Neural cell (in vitro differentiated cells): Measurements from ENCODE around the gene DPM3. TPM values are rescaled to one million over a fixed set of nuclear protein-coding genes. Genes with fewer than 3 reads are reported as not detected.

Experiments
- H2AFZ ChIP-seq: fragments of 200-600, 300-800 bp; sonication (generic), shearing (Covaris generic); 2 replicates; pipeline ENCODE4 v1.6.0; 2014; ENCODE audit warnings: low read depth, mild to moderate bottlenecking, antibody characterized with exemption, low read length, moderate library complexity
- H3F3A ChIP-seq: fragments of 200-600 bp; shearing (Covaris generic); 2 replicates; pipeline ENCODE4 v1.6.1; 2016; ENCODE audit warnings: mild to moderate bottlenecking, moderate library complexity, mixed read lengths, antibody characterized with exemption, low read length; ENCODE audit not compliant: insufficient read depth, poor library complexity, severe bottlenecking
- H3K27ac ChIP-seq: fragments of 200-600, 300-800 bp; sonication (generic), shearing (Covaris generic); 2 replicates; pipeline ENCODE4 v1.5.1; 2014; ENCODE audit warnings: mild to moderate bottlenecking, low read length, moderate library complexity
- H3K27me3 ChIP-seq: fragments of 300-800, 200-600 bp; sonication (generic), shearing (Covaris generic); 2 replicates; pipeline ENCODE4 v1.6.0; 2014; ENCODE audit warnings: mild to moderate bottlenecking, low read depth, low read length, moderate library complexity; ENCODE audit not compliant: insufficient read depth
- H3K36me3 ChIP-seq: fragments of 300-800, 200-600 bp; sonication (generic), shearing (Covaris generic); 2 replicates; pipeline ENCODE4 v1.5.1; 2014; ENCODE audit warnings: mild to moderate bottlenecking, antibody characterized with exemption, low read length, moderate library complexity; ENCODE audit not compliant: insufficient read depth
- H3K4me2 ChIP-seq: fragments of 300-800, 200-600 bp; sonication (generic), shearing (Covaris generic); 2 replicates; pipeline ENCODE4 v1.6.0; 2014; ENCODE audit warnings: mild to moderate bottlenecking, low read length
- H3K4me3 ChIP-seq: fragments of 300-800, 200-600 bp; sonication (generic), shearing (Covaris generic); 2 replicates; pipeline ENCODE4 v1.5.1; 2014; ENCODE audit warnings: mild to moderate bottlenecking, low read length, moderate library complexity
- H3K79me2 ChIP-seq: fragments of 200-600 bp; shearing (Covaris generic); replicated peaks from 2 replicates; pipeline ENCODE4 v1.6.0; 2014; ENCODE audit warnings: mild to moderate bottlenecking, low read length, moderate library complexity; ENCODE audit not compliant: insufficient read depth
- H3K9ac ChIP-seq: fragments of 300-800, 200-600 bp; sonication (generic), shearing (Covaris generic); 2 replicates; pipeline ENCODE4 v1.6.1; 2016; ENCODE audit warnings: mild to moderate bottlenecking, low read length, mixed read lengths
- H3K9me2 ChIP-seq: fragments of 200-600 bp; shearing (Covaris generic); 2 replicates; pipeline ENCODE4 v1.6.1; 2016; ENCODE audit warnings: mild to moderate bottlenecking, low read length, mixed read lengths; ENCODE audit not compliant: insufficient read depth
- H3K9me3 ChIP-seq: fragments of 200-600, 300-800 bp; sonication (generic), shearing (Covaris generic); 2 replicates; pipeline ENCODE4 v1.6.1; 2016; ENCODE audit warnings: mild to moderate bottlenecking, mixed run types, low read length, moderate library complexity, mixed read lengths
- H4K20me1 ChIP-seq: fragments of 200-600 bp; shearing (Covaris generic); 2 replicates; pipeline ENCODE4 v1.6.1; 2016; ENCODE audit warnings: mild to moderate bottlenecking, mixed run types; ENCODE audit not compliant: insufficient read depth
- CTCF ChIP-seq: fragments of 450-650 bp; IDR thresholded peaks from 2 replicates; pipeline ENCODE4 v1.5.1; 2014; ENCODE audit warnings: antibody characterized with exemption, mild to moderate bottlenecking, moderate library complexity; ENCODE audit not compliant: poor library complexity, severe bottlenecking
- EP300 ChIP-seq: fragments of 450-650 bp; conservative IDR thresholded peaks from 2 replicates; pipeline ENCODE4 v1.6.1; 2014; ENCODE audit warnings: antibody characterized with exemption, mild to moderate bottlenecking, moderate library complexity; ENCODE audit not compliant: poor library complexity, severe bottlenecking
- EZH2 ChIP-seq: fragments of 200-600, 300-800 bp; shearing (Covaris generic), sonication (generic); IDR thresholded peaks from 2 replicates; pipeline ENCODE4 v1.6.1; 2014; ENCODE audit warnings: antibody characterized with exemption, low read length, borderline replicate concordance, mild to moderate bottlenecking; ENCODE audit not compliant: insufficient read depth, poor library complexity, severe bottlenecking
- MXI1 ChIP-seq: fragments of 450-650 bp; conservative IDR thresholded peaks from 2 replicates; pipeline ENCODE4 v1.6.1; 2014; ENCODE audit warnings: antibody characterized with exemption, mild to moderate bottlenecking; ENCODE audit not compliant: poor library complexity, severe bottlenecking
- POLR2AphosphoS5 ChIP-seq: IDR thresholded peaks from 2 replicates; pipeline ENCODE4 v1.6.1; 2012
- RAD21 ChIP-seq: fragments of 450-650 bp; conservative IDR thresholded peaks from 2 replicates; pipeline ENCODE4 v1.6.1; 2014; ENCODE audit warnings: antibody characterized with exemption, mild to moderate bottlenecking, moderate library complexity
- REST ChIP-seq: IDR thresholded peaks from 2 replicates; pipeline ENCODE4 v1.6.1; 2012; ENCODE audit warnings: borderline replicate concordance
- SMC3 ChIP-seq: fragments of 450-650 bp; conservative IDR thresholded peaks from 2 replicates; pipeline ENCODE4 v1.6.1; 2014; ENCODE audit warnings: antibody characterized with exemption, mild to moderate bottlenecking, moderate library complexity; ENCODE audit not compliant: poor library complexity
- TAF1 ChIP-seq: IDR thresholded peaks from 2 replicates; pipeline ENCODE4 v1.6.1; 2012; ENCODE audit warnings: low read depth
- polyA plus RNA-seq: library from polyadenylated mRNA; depleted of rRNA; stranded (reverse); fragments of >200 nt; gene quantifications from 2 replicates; pipeline ENCODE4 v1.2.3, GENCODE V29; 2014

Gene DPM3
- polyA plus RNA-seq, 1 donor from 2014 or later, result 150 TPM

- Histone ChIP-seq H3K9ac (peak overlapping the region; percentile 95), H4K20me1 (no peaks in the 10 kb centered on the region), H3K9me3 (no peaks in the 10 kb centered on the region), H3K4me2 (peak overlapping the region; percentile 83), H3K4me3 (peak overlapping the region; percentile 76), H3K9me2 (no peaks in the 10 kb centered on the region), H2AFZ (peak overlapping the region; percentile 89), H3F3A (no peaks in the 10 kb centered on the region), H3K27ac (peak overlapping the region; percentile 96), H3K36me3 (no peaks in the 10 kb centered on the region), H3K79me2 (peaks cover 10% of the 10 kb centered on the region), H3K27me3 (no peaks in the 10 kb centered on the region)
- TF ChIP-seq RAD21 (no peak), SMC3 (no peak), EP300 (no peak), CTCF (no peak), POLR2AphosphoS5 (no peak), EZH2 (no peak), MXI1 (no peak)
Observed at GRCh38 chr1:155134880-155135414, 5.4 kb downstream of the DPM3 start.

GRCh38 chr1:155134322-155134721 is 6.0 kb downstream of the DPM3 start:
- Histone ChIP-seq H3K79me2 (peaks cover 5% of the 10 kb centered on the region), H2AFZ (no peak overlapping the region), H3K9me2 (no peaks in the 10 kb centered on the region), H3K9ac (no peak overlapping the region), H3F3A (no peaks in the 10 kb centered on the region), H3K4me2 (peak overlapping the region; percentile 83), H3K9me3 (no peaks in the 10 kb centered on the region), H3K36me3 (no peaks in the 10 kb centered on the region), H3K27me3 (no peaks in the 10 kb centered on the region), H4K20me1 (no peaks in the 10 kb centered on the region), H3K27ac (no peak overlapping the region), H3K4me3 (peak overlapping the region; percentile 76)
- TF ChIP-seq TAF1 (no peak), EZH2 (no peak), POLR2AphosphoS5 (no peak), REST (no peak)
